HG03135 (cell line): Measurements from ENCODE around the gene UGT2B15.
"Not testable (repeated sequence)": the region's sequence is repeated elsewhere in the genome, so short reads cannot be mapped to it uniquely, and the experiment has no call there.

Source experiments
- ATAC-seq: cut with Tn5 transposase; IDR thresholded peaks from one replicate; pipeline ENCODE4 v1.9.1; 2021; ENCODE audit warnings: mild to moderate bottlenecking, moderate library complexity; ENCODE audit not compliant: unreplicated experiment

The UGT2B15 gene

DNA sequence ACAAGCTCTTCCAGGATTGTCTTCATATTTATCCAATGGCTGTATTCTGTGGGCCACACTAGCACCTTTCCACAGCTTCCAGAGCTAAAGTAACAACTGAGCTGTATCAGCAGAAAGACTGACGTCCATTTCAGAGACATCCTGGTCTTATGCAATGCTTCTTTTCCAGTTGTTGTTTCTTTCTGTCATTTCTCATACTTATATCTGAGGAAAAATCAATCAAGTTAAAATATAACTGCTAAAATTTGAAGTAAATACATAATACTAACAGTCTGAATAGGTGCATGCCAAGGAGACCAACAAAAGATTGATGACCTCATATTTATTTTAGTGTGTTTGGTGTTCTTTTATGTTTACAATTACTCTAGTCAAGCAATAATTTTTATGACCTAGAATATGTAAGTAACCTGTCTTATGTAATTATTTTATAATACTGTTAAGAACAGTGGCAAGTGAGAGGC lies at the start of gene UGT2B15:
Gene UGT2B15 (minus strand): TSS at position 174 of the 461 bp plus-strand sequence. CDS start 34 bp downstream, at position 140.
- ATAC-seq = not testable (repeated sequence)

GRCh38 chr4:68719075-68719473 lies 48.6 kb upstream of the UGT2B15 start:
- no peak for ATAC-seq

DNA sequence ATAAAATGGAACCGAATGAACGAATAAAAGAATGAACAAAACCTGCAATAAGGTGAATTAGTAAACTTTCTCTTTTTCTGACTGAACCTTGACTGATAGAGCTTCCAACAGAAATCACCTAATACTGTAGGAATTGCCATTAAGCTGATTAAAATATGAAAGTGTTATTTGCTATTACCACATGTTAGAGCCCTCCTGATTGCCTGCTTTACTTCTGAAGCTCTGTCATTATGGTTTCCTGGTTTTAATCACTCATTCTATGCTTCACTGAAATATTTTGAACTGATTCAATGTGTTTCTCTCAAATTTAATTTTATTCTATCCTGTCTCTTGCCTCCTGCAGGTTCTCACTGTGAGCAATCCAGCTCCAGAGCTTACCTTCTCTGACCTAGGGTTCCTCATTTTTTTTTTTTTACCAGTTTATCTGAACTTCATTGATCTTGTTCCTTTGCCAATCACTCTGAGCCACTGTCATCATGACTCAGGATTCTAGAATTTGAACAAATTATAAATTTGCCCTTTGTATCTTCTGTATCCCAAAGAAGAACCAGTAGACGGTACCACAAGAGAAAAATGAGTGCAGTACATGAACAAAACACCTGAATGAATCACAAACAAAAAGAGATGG lies 48.1 kb upstream of the UGT2B15 start:
- ATAC-seq = no peak

DNA sequence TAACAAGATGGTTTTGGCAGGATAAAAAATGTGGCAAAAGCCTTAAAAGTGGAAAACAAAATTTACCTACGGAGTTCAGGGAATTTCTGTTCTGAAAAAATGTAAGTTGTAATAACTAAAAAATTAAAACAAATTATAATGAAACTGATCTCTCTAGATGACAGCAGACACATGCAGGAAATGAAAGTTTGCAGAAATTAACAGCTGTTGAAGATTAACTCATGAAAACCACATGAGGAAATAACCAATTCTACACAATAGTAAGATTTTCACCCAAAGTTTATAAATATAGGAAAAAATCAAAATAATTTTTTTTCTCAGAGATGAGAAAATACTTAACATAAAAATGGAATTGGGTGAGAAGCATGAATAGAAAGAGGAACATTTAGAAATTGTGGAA lies 47.5 kb upstream of the UGT2B15 start:
- no peak for ATAC-seq

DNA sequence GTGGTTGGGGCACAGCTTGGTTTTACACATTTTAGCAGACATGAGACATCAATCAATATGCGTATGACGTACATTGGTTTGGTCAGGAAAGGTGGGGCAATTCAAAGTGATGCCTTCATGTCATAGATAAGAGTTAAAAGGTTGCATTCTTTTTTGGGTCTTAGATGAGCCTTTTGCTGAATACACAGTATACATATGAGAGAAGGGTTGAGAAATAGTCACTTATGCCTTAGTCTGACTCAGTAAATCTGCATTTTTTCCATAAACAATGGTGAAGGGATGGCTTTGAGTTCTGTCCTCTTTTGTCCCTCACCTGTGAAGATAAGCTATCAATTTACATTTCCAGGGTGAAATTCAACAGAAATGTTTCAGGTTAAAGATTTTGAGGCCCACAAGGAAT lies 43.9 kb upstream of the UGT2B15 start:
- ATAC-seq = no peak

- no peak for ATAC-seq
Measured at GRCh38 chr4:68712207-68712606, 41.8 kb upstream of the UGT2B15 start.

DNA sequence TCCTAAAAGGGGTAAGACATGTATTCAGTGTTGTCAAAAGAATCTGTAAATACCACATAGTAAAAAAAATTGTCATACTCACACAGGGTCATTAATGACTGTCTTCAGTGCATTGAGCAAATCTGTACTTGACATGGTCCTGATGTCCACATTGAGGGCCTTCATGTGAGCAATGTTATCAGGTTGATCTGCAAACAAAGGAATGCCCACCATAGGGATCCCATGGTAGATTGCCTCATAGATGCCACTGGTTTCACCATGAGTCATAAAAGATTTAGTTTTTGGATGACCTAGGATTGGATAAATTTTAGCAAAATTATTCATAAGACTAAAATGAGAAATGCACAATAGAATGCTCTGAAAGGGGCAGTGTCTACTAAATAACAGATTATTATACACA lies 38.1 kb upstream of the UGT2B15 start:
- no peak for ATAC-seq

DNA sequence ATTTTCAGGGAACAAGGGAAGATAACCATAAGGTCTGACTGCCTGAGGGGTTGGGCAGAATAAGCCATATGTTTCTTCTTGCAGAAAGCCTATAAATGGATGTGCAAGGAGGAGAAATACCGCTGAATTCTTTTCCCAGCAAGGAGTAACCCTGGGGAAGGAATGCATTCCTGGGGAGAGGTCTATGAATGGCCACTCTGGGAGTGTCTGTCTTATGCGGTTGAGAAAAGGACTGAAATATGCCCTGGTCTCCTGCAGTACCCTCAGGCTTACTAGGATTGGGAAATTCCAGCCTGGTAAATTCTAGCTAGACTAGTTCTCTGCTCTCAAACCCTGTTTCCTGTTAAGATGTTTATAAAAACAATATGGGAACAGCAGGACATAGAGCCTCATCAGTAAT lies 32.7 kb upstream of the UGT2B15 start:
- ATAC-seq = not testable (repeated sequence)

DNA sequence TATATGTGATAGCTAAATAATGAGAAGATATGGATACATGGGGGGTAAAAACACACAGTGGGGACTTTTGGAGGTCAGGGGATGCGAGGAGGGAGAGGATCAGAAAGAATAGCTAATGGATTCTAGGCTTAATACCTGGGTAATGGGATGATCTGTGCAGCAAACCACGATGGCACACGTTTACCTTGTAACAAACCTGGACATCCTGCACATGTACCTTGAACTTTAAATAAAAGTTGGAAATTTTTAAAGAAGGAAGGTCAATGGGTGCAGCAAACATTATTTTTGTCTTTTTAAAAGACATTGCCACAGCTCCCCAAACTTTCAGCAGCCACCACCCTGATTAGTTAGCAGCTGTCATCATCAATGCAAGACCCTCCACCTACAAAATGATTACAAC lies 29.7 kb upstream of the UGT2B15 start:
- ATAC-seq = no peak

DNA sequence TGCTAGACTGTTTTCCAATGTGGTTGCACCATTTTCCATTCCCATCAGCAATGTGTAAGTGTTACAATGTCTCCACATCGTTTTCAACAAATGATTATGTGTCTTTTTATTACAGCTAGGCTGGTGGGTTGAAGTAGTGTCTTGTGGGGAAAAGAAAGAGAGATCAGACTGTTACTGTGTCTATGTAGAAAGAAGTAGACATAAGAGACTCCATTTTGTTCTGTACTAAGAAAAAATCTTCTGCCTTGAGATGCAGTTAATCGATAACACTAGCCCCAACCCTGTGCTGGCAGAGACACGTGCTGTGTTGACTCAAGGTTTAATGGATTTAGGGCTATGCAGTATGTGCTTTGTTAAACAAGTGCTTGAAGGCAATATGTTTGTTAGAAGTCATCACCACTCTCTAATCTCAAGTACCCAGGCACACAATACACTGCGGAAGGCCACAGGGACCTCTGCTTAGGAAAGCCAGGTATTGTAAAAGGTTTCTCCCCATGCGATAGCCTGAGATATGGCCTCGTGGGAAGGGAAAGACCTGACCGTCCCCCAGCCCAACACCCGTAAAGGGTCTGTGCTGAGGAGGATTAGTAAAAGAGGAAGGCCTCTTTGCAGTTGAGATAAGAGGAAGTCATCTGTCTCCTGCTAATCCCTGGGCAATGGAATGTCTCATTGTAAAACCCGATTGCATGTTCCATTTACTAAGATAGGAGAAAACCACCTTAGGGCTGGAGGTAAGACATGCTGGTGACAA lies 23.0 kb upstream of the UGT2B15 start:
- no peak for ATAC-seq

- no peak for ATAC-seq
Measured at GRCh38 chr4:68691186-68691585, 20.7 kb upstream of the UGT2B15 start.

DNA sequence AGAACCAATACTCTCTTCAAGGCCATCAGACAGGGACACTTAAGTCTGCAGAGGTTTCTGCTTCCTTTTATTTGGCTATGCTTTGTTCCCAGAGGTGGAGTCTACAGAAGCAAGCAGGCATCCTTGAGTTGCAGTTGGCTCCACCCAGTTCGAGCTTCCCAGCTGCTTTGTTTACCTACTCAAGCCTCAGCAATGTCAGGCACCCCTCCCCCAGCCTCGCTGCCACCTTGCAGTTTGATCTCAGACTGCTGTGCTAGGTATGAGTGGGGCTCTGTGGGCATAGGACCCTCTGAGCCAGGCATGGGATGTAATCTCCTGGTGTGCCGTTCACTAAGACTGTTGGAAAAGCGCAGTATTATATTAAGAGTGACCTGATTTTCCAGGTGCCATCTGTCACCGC lies 12.6 kb upstream of the UGT2B15 start:
- no peak for ATAC-seq

GRCh38 chr4:68681298-68681697 lies 10.8 kb upstream of the UGT2B15 start:
- ATAC-seq = not testable (repeated sequence)

- ATAC-seq = no peak
Measured at GRCh38 chr4:68673143-68673542, 2.7 kb upstream of the UGT2B15 start.

- not testable (repeated sequence) for ATAC-seq
Measured at GRCh38 chr4:68671217-68671616, 765 bp upstream of the UGT2B15 start.

DNA sequence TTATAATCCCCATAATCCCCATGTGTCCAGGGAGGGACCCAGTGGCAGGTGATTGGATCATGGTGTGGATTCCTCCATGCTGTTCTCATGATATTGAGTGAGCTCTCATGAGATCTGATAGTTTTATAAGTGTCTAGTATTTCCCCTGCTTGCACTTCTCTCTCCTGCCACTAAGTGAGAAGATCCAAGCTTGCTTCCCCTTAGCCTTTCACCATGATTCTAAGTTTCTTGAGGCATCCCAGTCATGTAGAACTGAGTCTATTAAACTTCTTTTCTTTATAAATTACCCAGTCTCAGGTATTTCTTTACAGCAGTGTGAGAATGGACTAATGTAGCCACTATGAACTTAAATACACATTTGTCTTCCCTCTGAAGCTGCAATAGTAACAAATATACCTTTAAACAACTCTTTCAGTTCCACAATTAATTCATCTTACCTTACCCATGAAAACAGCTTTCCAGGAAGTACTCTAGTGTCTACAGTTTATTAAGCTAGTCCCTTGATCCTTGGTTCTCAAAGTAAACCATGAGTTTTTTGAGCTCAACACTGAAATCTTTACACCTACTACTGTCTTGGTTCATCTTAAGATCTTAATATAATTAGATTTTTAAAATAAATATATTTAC lies 1.8 kb downstream of the UGT2B15 start:
- ATAC-seq = not testable (repeated sequence)

- not testable (repeated sequence) for ATAC-seq
Measured at GRCh38 chr4:68667551-68667950, 2.9 kb downstream of the UGT2B15 start.

DNA sequence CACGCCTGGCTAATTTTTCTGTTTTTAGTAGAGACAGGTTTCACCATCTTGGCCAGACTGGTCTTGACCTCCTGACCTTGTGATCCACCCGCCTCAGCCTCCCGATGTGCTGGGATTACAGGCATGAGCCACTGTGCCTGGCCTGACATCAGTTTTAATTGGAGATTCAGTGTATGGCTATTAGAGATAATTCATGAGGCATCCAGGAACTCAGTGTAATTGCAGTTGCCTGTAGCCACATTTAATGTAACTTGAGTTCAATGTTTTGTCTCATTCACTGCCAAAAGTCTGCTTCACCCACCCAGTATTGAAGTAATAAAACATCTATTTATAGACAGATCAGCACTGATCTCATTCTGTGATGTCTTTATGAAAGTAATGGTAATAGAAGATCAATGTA lies 5.7 kb downstream of the UGT2B15 start:
- not testable (repeated sequence) for ATAC-seq

DNA sequence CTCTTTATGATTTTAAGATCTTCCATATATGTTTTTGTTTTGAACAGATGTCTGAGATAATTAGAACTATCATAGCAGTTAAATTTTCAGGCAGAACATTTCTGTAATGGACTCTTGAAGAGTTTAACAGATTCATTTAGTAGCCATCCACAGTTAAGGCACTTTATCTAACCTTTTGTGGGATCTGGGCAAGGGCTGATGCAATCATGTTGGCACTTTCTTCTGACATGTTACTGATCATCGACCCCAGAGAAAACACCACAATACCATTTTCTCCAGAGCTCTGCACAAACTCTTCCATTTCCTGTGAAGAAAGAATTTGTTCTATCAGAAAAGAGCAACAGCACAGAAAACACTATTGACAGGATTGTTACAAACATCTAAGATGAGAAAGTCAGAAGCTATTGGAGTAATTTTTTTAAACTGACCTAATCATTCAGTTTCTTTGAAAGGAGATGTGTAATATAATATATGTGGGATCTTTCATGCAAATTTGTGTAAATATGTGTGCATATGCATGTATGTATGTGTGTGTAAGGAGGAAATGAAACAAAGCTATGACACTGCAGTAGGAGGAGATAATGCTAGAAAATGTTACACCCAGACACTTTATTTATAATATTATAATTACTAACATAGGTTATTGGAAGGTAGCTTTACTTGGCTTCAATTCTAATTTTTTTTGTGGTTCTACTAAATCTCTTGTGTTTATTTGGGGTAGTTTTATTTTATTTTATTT lies 7.4 kb downstream of the UGT2B15 start:
- not testable (repeated sequence) for ATAC-seq

- ATAC-seq = no peak
Measured at GRCh38 chr4:68658672-68659071, 11.8 kb downstream of the UGT2B15 start.

DNA sequence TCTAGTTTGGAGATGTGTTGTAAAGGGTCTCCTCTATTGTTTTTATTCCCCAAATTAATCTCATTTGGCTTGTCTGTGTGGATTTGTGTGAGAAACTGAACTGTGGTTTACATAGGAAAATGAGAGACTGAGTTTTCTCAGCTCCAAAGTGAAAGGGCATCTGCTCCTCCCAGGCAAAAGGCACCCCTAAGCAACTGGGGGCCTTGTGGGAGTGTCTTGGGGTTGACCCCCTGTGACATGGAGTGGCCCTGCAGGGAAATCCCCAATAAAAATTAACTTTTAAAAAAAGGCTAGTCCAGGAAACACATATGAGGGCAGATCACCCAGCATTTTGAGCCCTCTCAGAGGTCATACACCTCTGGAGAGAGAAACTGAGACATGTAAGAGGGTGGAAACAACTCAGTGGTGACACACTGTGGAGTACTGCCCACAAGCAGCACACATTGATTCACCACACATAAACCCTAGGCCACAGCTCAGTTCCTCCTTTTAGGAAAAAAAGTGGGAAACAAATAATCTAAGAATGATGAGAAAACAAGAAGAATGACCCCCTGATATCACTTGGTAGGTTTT lies 13.3 kb downstream of the UGT2B15 start:
- peak; percentile 65 for ATAC-seq
